Femur (tissue), 1 donor: ENCODE data around the gene FXYD5.
A peak's percentile ranks its signal among the peaks of the same experiment; 100 is the strongest.
"Not testable (repeated sequence)": the region's sequence is repeated elsewhere in the genome, so short reads cannot be mapped to it uniquely, and the experiment has no call there.

Source experiments
- DNase-seq: peaks from one replicate; pipeline ENCODE4 v3.0.0-alpha.2; 2017

The FXYD5 gene

GRCh38 chr19:35181387-35181786 is 26.9 kb downstream of the FXYD5 start:
- DNase-seq: no peak

- no peak for DNase-seq
Observed at GRCh38 chr19:35184267-35184666, 29.7 kb downstream of the FXYD5 start.

DNA sequence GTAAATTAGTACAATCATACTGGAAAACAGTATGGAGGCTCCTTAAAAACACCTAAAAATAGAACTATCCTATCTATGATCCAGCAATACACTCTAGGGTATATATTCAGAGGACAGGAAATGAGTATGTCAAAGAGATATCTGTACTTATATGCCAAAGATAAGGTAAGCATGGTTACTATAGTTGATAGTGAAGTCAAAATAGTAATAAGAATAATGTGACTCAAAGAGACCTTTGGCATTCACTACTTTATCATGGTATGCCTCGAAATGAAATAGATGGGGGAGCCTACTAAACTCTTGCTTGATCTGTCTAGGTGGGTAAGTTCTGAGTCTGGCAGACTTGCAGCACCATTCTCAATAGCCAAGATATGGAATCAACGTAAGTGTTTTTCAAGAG is 30.3 kb downstream of the FXYD5 start:
- no peak for DNase-seq

GRCh38 chr19:35194012-35194984 is 39.8 kb downstream of the FXYD5 start:
- DNase-seq: no peak

DNA sequence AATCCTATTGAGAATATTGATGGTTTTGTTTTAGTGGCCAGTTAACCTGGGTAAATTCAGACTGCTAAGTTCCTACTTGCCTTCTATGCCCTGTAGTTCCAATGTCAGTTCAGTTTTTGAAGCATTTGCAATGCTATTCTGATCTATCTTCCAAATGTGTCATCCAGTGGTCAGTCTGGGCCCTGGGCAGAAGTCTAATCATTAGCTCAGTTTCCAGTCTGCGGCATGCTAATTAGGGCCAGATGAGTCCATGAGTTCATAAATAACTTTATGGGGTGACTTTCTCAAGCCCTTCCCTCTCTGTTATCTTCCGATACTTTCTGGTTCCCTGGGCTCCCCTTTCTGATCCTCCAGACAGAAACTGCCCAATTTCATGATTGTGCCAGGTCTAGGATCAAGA is 41.3 kb downstream of the FXYD5 start:
- DNase-seq: no peak

- not testable (repeated sequence) for DNase-seq
Observed at GRCh38 chr19:35196861-35197260, 42.3 kb downstream of the FXYD5 start.

- no peak for DNase-seq
Observed at GRCh38 chr19:35199481-35199880, 44.9 kb downstream of the FXYD5 start.

DNA sequence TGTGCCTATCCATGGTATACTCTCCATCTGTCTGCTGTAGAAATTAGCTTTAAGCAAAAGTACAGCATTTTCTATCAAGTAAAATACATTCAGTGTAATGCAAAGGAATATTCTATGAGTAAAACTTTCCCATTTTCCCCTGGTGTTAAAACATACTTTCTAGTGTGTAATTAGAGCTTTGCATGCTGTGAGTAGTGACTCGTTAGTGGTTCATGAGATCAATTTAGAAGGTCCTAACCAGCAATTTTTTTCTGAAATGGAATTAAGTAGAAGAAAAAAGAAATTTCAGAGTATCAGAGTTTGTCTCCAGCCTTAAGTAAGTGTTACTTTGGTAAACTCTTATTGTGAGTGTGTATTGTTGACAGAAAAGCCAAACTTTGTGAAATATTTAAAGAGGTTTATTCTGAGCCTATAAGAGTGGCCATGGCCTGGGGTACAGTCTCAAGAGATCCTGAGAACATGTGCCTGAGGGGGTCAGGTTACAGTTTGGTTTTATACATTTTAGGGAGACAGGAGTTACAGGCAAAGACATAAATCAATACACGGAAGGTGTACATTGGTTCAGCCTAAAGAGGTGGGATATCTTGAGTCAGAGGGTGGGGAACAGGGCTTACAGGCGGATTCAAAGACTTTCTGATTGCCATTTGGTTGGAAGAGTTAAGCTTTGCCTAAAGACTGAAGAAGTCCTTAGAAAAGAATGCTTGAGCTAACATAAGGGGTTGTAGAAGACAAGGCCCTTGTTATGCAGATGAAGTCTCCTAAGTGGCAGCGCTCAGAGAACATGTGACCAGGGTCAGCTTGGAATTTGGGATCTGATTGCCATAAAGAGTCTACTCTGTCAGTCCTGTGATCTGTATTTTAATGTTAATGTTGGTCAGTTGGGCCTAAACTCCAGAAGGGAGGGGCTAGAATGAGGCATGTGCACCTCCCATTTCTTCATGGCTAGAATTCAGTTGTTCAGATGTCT is 48.5 kb downstream of the FXYD5 start:
- DNase-seq: no peak

DNA sequence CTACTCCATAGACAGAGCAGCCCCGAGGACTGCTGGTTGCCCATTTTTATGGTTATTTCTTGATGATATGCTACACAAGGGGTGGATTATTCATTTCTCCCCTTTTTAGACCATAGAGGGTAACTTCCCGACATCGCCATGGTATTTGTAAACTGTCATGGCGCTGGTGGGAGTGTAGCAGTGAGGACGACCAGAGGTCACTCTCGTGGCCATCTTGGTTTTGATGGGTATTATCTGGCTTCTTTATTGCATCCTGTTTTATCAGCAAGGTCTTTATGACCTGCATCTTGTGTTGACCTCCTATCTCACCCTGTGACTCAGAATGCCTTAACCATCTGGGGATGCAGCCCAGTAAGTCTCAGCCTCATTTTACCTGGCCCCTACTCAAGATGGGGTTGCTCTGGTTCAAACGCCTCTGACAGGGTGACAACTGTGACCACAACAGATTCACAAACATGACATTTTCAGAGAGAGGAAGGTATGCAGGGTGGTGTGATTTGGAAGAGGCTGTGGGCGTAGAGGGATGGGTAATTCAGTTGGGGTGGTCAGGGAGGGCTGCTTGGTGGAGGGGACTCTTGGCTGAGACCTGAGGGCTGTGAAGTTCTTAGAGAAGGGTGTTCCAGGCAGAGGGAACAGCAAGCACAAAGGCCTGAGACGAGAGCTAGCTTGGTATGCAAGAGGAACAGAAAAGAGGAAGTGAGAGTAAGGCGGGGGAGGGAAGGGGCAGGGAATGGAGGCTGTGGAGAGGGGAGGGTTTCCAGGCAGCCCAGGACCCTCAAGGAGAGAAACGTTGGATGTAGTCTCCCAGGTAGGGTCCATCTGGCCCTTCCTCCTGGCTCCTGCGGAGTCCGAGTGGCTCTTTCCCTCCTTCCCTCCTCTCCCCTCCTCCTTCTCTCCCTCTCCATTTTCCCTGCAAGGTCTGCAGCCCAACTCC is 50.5 kb downstream of the FXYD5 start:
- peak; percentile 36 for DNase-seq

DNA sequence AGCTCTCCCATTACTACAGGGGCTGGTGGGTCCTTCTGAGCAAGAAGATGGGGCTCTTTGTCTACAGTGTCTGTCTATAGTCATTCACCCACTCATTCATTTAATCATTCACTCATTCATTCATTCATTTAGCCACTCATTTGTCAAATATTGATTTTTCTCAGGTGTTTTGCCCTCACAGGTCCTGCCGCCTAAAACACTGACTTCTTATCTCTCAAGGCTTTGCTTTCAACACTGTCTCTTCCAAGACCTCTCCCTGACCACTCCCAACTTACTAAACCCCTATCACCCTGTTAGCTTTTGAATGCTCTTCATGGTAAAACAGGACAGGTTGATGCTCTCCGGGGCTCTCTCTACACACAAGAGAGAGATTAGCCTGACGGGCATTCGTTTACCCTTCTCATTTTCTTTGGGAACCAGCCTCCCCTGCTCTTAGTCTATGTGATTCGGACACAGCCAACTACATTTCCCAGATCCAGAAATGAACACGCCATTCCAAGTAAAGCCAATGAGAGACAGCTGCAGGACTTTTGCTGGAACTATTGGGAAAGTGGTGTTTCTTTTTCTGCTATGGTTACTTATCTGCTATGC is 51.3 kb downstream of the FXYD5 start:
- no peak for DNase-seq

GRCh38 chr19:35206379-35206778 is 51.8 kb downstream of the FXYD5 start:
- no peak for DNase-seq

- no peak for DNase-seq
Observed at GRCh38 chr19:35206855-35207254, 52.3 kb downstream of the FXYD5 start.

DNA sequence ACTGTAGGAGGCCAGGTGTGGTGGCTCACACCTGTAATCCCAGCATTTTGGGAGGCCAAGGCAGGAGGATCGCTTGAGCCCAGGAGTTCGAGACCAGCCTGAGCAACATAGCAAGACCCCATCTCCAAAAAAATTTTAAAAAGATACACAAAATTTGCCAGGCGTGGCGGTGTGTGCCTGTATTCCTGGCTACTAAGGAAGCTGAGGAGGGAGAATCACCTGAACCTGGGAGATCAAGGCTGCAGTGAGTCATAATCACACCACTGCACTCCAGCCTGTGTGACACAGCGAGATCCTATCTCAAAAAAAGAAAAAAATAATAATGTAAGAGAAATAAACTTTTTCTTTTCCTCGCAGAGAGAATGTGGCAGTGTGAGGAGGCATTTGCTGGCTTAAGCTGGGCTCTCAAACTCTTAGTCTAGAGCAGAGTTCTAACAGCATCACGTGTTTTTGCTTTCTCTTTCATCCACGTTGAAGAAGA is 52.9 kb downstream of the FXYD5 start:
- DNase-seq: no peak

DNA sequence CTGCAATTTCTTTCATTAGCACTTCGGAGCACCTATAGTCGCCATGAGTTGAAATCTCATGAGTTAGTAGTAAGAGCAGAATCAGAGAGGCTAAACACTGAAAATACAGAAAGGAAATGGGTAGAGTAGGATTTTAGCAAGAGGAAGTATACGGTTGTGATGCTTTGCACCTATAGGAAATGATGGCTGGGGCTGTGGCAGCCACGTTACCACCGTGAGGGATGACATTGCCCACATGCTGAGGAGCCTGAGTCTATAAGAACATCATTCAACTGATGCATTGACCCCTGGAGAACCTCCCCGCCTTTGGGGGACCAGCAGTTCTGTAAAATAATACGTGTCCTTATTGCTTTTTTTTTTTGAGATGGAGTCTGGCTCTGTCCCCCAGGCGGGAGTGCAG is 53.6 kb downstream of the FXYD5 start:
- no peak for DNase-seq

GRCh38 chr19:35209646-35210045 is 55.1 kb downstream of the FXYD5 start:
- no peak for DNase-seq

DNA sequence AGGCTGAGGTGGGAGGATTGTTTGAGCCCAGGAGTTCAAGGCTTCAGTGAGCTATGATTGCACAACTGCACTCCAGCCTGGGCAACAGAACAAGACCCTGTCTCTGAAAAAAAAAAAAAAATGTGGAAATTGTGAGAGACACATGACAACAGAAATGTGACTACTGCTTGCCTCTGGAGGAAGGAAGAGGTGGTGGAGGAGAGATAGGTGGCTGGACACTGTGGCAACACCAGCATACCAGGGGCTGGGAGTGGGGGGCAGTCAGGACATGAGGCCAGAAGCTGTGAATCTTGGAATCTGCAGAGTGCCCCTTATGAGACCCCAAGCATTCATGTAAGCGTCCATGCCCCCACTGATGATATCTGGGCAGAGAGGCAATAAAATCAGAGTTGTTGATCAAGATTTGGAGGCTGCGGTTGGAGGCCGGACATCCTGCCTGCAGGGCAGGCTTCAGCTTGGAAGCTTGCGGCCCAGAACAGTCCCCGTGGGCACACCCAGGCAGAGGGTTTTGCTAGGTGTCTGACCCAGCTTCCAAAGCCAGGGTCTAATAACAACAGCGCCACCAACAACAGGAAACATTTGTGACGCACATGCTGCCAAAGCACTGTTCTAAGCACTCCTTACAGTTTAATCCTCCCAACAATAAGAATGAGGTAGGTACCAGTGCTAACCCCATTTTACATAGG is 57.2 kb downstream of the FXYD5 start:
- DNase-seq: peak; percentile 28

DNA sequence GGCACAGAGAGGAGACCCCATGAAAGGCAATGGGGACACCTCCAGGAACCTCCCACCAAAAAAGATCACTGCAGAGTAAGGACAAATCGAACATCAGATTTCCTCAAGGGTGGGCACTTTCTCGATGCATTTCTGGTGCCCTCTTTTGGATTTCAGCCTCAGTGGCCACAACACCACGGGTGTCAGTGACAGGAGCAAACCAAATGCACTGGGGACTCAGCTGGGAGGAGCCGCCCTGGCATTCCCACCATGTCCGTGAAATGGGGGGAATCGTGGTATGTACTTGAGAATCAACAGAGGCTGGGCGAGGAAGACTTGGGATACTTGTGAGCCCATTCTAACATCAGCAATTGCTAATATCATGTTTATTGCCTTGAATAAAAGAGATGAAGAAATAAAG is 57.7 kb downstream of the FXYD5 start:
- DNase-seq: no peak

DNA sequence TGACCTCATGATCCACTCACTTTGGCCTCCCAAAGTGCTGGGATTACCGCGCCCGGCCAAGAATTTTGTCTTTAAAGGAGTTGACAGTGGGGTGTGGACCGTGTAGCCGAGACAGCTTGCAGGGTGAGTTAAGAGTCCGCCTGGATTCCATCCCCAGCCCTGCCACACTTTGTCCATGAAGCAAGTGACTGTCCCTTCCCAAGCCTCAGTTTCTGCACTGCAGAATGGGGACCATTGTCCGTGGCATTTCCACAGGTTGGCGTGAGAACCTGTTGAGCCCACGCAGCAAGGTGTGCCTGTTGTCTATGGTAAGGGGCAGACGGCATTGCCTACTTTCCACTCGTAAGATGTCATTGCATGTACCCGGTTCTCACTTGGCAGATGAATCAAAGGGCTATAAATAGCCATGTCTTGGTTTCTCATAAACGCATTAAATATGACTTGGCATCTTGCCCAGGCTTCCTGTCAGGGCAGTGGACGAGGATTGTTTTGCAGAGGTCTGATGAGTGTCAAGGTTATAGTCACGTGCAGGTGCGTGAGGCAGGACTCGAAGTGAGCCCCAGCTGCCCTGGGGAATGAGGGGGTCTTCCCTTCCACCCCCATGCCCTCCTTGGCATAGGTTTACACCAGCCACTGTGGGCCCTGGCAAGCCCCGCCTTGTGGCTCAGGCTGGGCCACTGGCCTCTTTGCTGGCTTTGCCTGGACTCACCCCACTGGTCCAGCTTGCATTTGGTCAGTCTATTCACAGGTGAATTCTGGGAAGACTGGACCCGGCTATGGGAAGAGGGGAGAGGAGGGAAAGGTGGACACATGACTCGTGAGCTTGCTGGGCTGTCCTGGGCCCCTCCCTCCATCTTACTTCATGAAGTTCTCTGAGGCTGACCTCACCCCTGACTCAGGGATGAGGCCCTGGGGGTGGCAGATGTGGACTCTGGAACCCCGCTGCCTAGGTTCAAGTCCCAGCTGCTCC is 59.4 kb downstream of the FXYD5 start:
- peak; percentile 57 for DNase-seq

GRCh38 chr19:35214766-35215422 is 60.4 kb downstream of the FXYD5 start:
- no peak for DNase-seq
